H1 (cell line): ENCODE results near the gene IGSF1. TPM values are rescaled to one million over a fixed set of nuclear protein-coding genes. Genes with fewer than 3 reads are reported as not detected.

Experiments used
- CTCF ChIA-PET: fragments of 300-600 bp; sonication (Branson Sonifier 250); formaldehyde crosslinking; loops from one replicate; lab custom pipeline; 2021; ENCODE audit not compliant: partially characterized antibody; lab: Charles Lee
- POLR2A ChIA-PET: fragments of 300-600 bp; sonication (Branson Sonifier 250); formaldehyde crosslinking; loops from one replicate; lab custom pipeline; 2021; ENCODE audit warnings: inconsistent platforms; ENCODE audit not compliant: partially characterized antibody; lab: Charles Lee
- DNase-seq, 2 experiments: peaks; one replicate each; pipeline versions ENCODE4 v3.0.0 to v3.0.0-alpha.2; 2010 to 2022; ENCODE audit warnings: low spot score in 2 of 2, low read depth in 1 of 2, mixed read lengths in 1 of 2
- FAIRE-seq: peaks from 2 replicates; lab custom pipeline; 2011; peaks lifted over from hg19 to GRCh38; lab: Jason Lieb, UNC
- H2AFZ ChIP-seq: 2 replicates; pipeline ENCODE4 v1.8.1; 2012; ENCODE audit warnings: low read length, inconsistent platforms
- H2AK5ac ChIP-seq: 2 replicates; pipeline ENCODE4 v1.6.1; 2013; ENCODE audit warnings: low read depth, low read length
- H2BK120ac ChIP-seq: replicated peaks from 2 replicates; pipeline ENCODE3; 2013; ENCODE audit warnings: low read depth, low read length, inconsistent platforms
- H2BK12ac ChIP-seq: 2 replicates; pipeline ENCODE4 v1.6.1; 2013; ENCODE audit warnings: low read depth, low read length
- H2BK15ac ChIP-seq: 2 replicates; pipeline ENCODE4 v1.6.1; 2013; ENCODE audit warnings: low read length
- H2BK20ac ChIP-seq: 2 replicates; pipeline ENCODE4 v1.6.1; 2013; ENCODE audit warnings: low read length
- H2BK5ac ChIP-seq: 2 replicates; pipeline ENCODE4 v1.6.1; 2013; ENCODE audit warnings: low read depth, low read length
- H3K14ac ChIP-seq: 2 replicates; pipeline ENCODE4 v1.6.1; 2013; ENCODE audit warnings: inconsistent platforms; ENCODE audit not compliant: insufficient read length
- H3K18ac ChIP-seq: 2 replicates; pipeline ENCODE4 v1.6.1; 2013; ENCODE audit warnings: low read length; ENCODE audit errors: extremely low read depth
- H3K23ac ChIP-seq: 2 replicates; pipeline ENCODE4 v1.6.1; 2013; ENCODE audit warnings: inconsistent platforms; ENCODE audit not compliant: insufficient read length
- H3K23me2 ChIP-seq: 2 replicates; pipeline ENCODE4 v1.6.1; 2013; ENCODE audit warnings: low read depth, low read length
- H3K27ac ChIP-seq: 2 replicates; pipeline ENCODE4 v1.6.1; 2011; ENCODE audit warnings: low read depth, low read length, inconsistent platforms
- H3K27me3 ChIP-seq, 4 experiments: replicated peaks in 1 of 4; 1 replicate in 1 of 4; 2 replicates in 3 of 4; pipeline versions ENCODE4 v1.6.1 to v1.8.1; 2011 to 2013; ENCODE audit warnings: low read length in 3 of 4, mild to moderate bottlenecking in 3 of 4, inconsistent platforms in 2 of 4, mixed read lengths in 2 of 4, moderate library complexity in 1 of 4; ENCODE audit not compliant: control insufficient read depth in 3 of 4, insufficient read depth in 3 of 4; ENCODE audit errors: extremely low read depth in 1 of 4
- H3K36me3 ChIP-seq, 4 experiments: 2 replicates each; pipeline versions ENCODE4 v1.6.1 to v1.8.1; 2011 to 2013; ENCODE audit warnings: mild to moderate bottlenecking in 4 of 4, low read length in 3 of 4, moderate library complexity in 2 of 4, control low read depth in 1 of 4, inconsistent platforms in 1 of 4; ENCODE audit not compliant: insufficient read depth in 4 of 4, control insufficient read depth in 2 of 4
- H3K4ac ChIP-seq: replicated peaks from 2 replicates; pipeline ENCODE3; 2013; ENCODE audit warnings: low read length, low read depth, mixed read lengths, inconsistent platforms; ENCODE audit not compliant: insufficient read length
- H3K4me1 ChIP-seq, 4 experiments: replicated peaks in 1 of 4; 1 replicate in 1 of 4; 2 replicates in 3 of 4; pipeline versions ENCODE4 v1.6.1 to v1.8.1; 2011 to 2013; ENCODE audit warnings: low read length in 3 of 4, inconsistent platforms in 2 of 4, mixed read lengths in 1 of 4; ENCODE audit not compliant: insufficient read depth in 4 of 4, control insufficient read depth in 3 of 4
- H3K4me2 ChIP-seq, 2 experiments: 2 replicates each; pipeline versions ENCODE4 v1.6.1 to v1.8.1; 2011 to 2013; ENCODE audit warnings: low read depth in 2 of 2, low read length in 2 of 2, control low read depth in 1 of 2, inconsistent platforms in 1 of 2, mild to moderate bottlenecking in 1 of 2; ENCODE audit not compliant: insufficient read depth in 1 of 2
- H3K4me3 ChIP-seq, 4 experiments: fragments of 200-600, 300-600 bp in 1 of 4; sonication (generic), shearing (Covaris generic), sonication (Bioruptor Twin) in 1 of 4; 2 replicates each; pipeline versions ENCODE4 v1.5.1 to v1.8.1; 2011 to 2016; ENCODE audit warnings: low read length in 4 of 4, low read depth in 3 of 4, control low read depth in 2 of 4, inconsistent platforms in 2 of 4, mild to moderate bottlenecking in 2 of 4, mixed read lengths in 1 of 4, moderate library complexity in 1 of 4; ENCODE audit not compliant: insufficient read depth in 2 of 4; ENCODE audit errors: extremely low read depth in 1 of 4
- H3K56ac ChIP-seq: replicated peaks from 2 replicates; pipeline ENCODE3; 2013; ENCODE audit warnings: low read depth, mild to moderate bottlenecking, mixed read lengths, low read length, inconsistent platforms; ENCODE audit not compliant: insufficient read length
- H3K79me1 ChIP-seq: 2 replicates; pipeline ENCODE4 v1.6.1; 2013; ENCODE audit warnings: low read depth, low read length, control low read depth
- H3K79me2 ChIP-seq, 2 experiments: 2 replicates each; pipeline versions ENCODE4 v1.6.1 to v1.8.1; 2012 to 2013; ENCODE audit warnings: low read length in 2 of 2, mild to moderate bottlenecking in 2 of 2, inconsistent platforms in 1 of 2; ENCODE audit not compliant: insufficient read depth in 2 of 2, control insufficient read depth in 1 of 2
- H3K9ac ChIP-seq, 4 experiments: replicated peaks in 1 of 4; 1 replicate in 1 of 4; 2 replicates in 3 of 4; pipeline versions ENCODE4 v1.6.1 to v1.8.1; 2011 to 2013; ENCODE audit warnings: low read depth in 3 of 4, low read length in 3 of 4, control low read depth in 2 of 4, mild to moderate bottlenecking in 2 of 4, moderate library complexity in 2 of 4, inconsistent platforms in 1 of 4; ENCODE audit errors: extremely low read depth in 1 of 4
- H3K9me3 ChIP-seq, 2 experiments: 2 replicates each; pipeline versions ENCODE4 v1.6.1 to v1.8.1; 2012 to 2013; ENCODE audit warnings: mild to moderate bottlenecking in 2 of 2, moderate library complexity in 2 of 2, control low read depth in 1 of 2, inconsistent platforms in 1 of 2, low read depth in 1 of 2, low read length in 1 of 2, mixed read lengths in 1 of 2; ENCODE audit not compliant: insufficient read depth in 2 of 2
- H4K20me1 ChIP-seq, 2 experiments: replicated peaks in 1 of 2; 2 replicates each; pipeline versions ENCODE3 to v1.8.1; 2011 to 2013; ENCODE audit warnings: inconsistent platforms in 2 of 2, low read length in 2 of 2, mild to moderate bottlenecking in 1 of 2; ENCODE audit not compliant: insufficient read depth in 2 of 2, control insufficient read depth in 1 of 2
- H4K5ac ChIP-seq: 2 replicates; pipeline ENCODE4 v1.6.1; 2013; ENCODE audit warnings: low read length, low read depth, mixed read lengths, inconsistent platforms; ENCODE audit not compliant: insufficient read length
- H4K8ac ChIP-seq: 2 replicates; pipeline ENCODE4 v1.8.0; 2013; ENCODE audit warnings: mild to moderate bottlenecking, moderate library complexity, low read length, inconsistent platforms; ENCODE audit not compliant: insufficient read depth; ENCODE audit errors: extremely low read depth
- H4K91ac ChIP-seq: replicated peaks from 2 replicates; pipeline ENCODE3; 2013; ENCODE audit warnings: low read length, mixed read lengths, inconsistent platforms; ENCODE audit not compliant: insufficient read length
- ATF3 ChIP-seq: IDR thresholded peaks from 2 replicates; pipeline ENCODE4 v1.6.1; 2011; ENCODE audit warnings: low read depth, mild to moderate bottlenecking, low read length; ENCODE audit not compliant: insufficient read depth
- CEBPB ChIP-seq: IDR thresholded peaks from 2 replicates; pipeline ENCODE4 v1.6.1; 2012; ENCODE audit warnings: low read depth, low read length
- KDM1A ChIP-seq: fragments of 200-600, 300-600 bp; sonication (generic); IDR thresholded peaks from 2 replicates; pipeline ENCODE4 v1.7.1; 2016; ENCODE audit warnings: mild to moderate bottlenecking, low read length, borderline replicate concordance
- PHF8 ChIP-seq: fragments of 200-600 bp; sonication (generic); conservative IDR thresholded peaks from 2 replicates; pipeline ENCODE4 v1.7.1; 2012; ENCODE audit warnings: low read depth, mild to moderate bottlenecking, inconsistent platforms, low read length, moderate library complexity
- SP1 ChIP-seq: IDR thresholded peaks from 2 replicates; pipeline ENCODE4 v1.6.1; 2011; ENCODE audit warnings: low read depth, low read length
- SP4 ChIP-seq: IDR thresholded peaks from 2 replicates; pipeline ENCODE4 v1.6.1; 2012; ENCODE audit warnings: low read length, inconsistent platforms
- SRF ChIP-seq: IDR thresholded peaks from 2 replicates; pipeline ENCODE4 v1.6.1; 2011; ENCODE audit warnings: mild to moderate bottlenecking, low read depth, low read length, moderate library complexity
- TCF12 ChIP-seq: IDR thresholded peaks from 2 replicates; pipeline ENCODE4 v1.6.1; 2011; ENCODE audit warnings: low read depth, mild to moderate bottlenecking, low read length
- TEAD4 ChIP-seq: IDR thresholded peaks from 2 replicates; pipeline ENCODE4 v1.6.1; 2012; ENCODE audit warnings: low read depth, low read length, inconsistent platforms, mixed read lengths
- USF2 ChIP-seq: IDR thresholded peaks from 2 replicates; pipeline ENCODE4 v1.6.1; 2011; ENCODE audit warnings: low read length, improper control_type of control experiment
- ZNF274 ChIP-seq: IDR thresholded peaks from 2 replicates; pipeline ENCODE4 v1.7.0; 2012; ENCODE audit warnings: low read length, borderline replicate concordance; ENCODE audit errors: extremely low read depth
- WGBS, 2 experiments: shearing (Covaris generic) in 1 of 2; methylation state at CpG; one replicate each; pipeline versions ENCODE4 v1.1.6 to v1.1.7; 2013 to 2015; ENCODE audit warnings: low lambda C conversion rate in 2 of 2, mixed read lengths in 2 of 2, inconsistent platforms in 1 of 2, low coverage in 1 of 2, missing lambda C conversion rate in 1 of 2; ENCODE audit not compliant: insufficient replicate concordance in 2 of 2, insufficient coverage in 1 of 2, insufficient read length in 1 of 2; ENCODE audit errors: extremely low coverage in 1 of 2, missing lambda C conversion rate in 1 of 2; 5-methylcytosine and 5-hydroxymethylcytosine counted together
- polyA plus RNA-seq, 7 experiments: library from polyadenylated mRNA; depleted of rRNA in 3 of 7; stranded (reverse) in 5 of 7; unstranded in 2 of 7; fragments of >200 nt in 5 of 7; fragments of 200-250 nt in 2 of 7; gene quantifications; 1 replicate in 5 of 7; 2 replicates in 1 of 7; 4 replicates in 1 of 7; pipeline versions ENCODE4 v1.2.1 to v1.2.3, GENCODE V29; 2011 to 2013; ENCODE audit warnings: missing spikeins in 2 of 7, mixed read lengths in 2 of 7
- total RNA-seq: library from RNA; stranded (reverse); fragmentation: NEBNext Ultra II Directional; extraction: Animal tissue kit (Norgen Biotek cat#: 25700); gene quantifications from 2 replicates; pipeline ENCODE4 v1.2.1, GENCODE V29; 2021

Gene IGSF1
- total and polyA plus RNA-seq, 2 of the 8 experiments (the other 6 are each of a cell fraction or from before 2014, with no cell fraction given), result 23.1 to 39.9 TPM

- no peak overlapping the region for H4K5ac ChIP-seq
- no peak overlapping the region for H3K9ac ChIP-seq
- WGBS, 2 experiments, result 86% methylated on average over 1 of the region's 1 CpG; no CpG with 5 or more reads in 1 of the 2 experiments
- no peaks in the 10 kb centered on the region for H3K4me1 ChIP-seq
- no peaks in the 10 kb centered on the region for H3K79me1 ChIP-seq
- no peaks in the 10 kb centered on the region for H3K27me3 ChIP-seq
- H2BK120ac ChIP-seq, result no peak overlapping the region
- no peak for DNase-seq
- H2BK12ac ChIP-seq, result no peak overlapping the region
- H2AFZ ChIP-seq, result no peak overlapping the region
- H3K14ac ChIP-seq, result no peak overlapping the region
- H3K4me3 ChIP-seq, result no peak overlapping the region
- POLR2A ChIA-PET, result no interaction called here
- H4K20me1 ChIP-seq, result no peaks in the 10 kb centered on the region
- H2BK5ac ChIP-seq, result no peak overlapping the region
- H3K23me2 ChIP-seq, result no peaks in the 10 kb centered on the region; the same call in 1 of the 2 replicates
- no peak for FAIRE-seq
- no peaks in the 10 kb centered on the region for H3K79me2 ChIP-seq
- H3K36me3 ChIP-seq, result no peaks in the 10 kb centered on the region
- H3K27ac ChIP-seq, result no peak overlapping the region
- H3K23ac ChIP-seq, result no peak overlapping the region
- H2AK5ac ChIP-seq, result no peak overlapping the region
- H3K4ac ChIP-seq, result no peak overlapping the region
- H3K18ac ChIP-seq, result no peak overlapping the region
- H3K4me2 ChIP-seq, result no peak overlapping the region
- no peak overlapping the region for H2BK15ac ChIP-seq
- no peaks in the 10 kb centered on the region for H3K9me3 ChIP-seq
- no peak overlapping the region for H3K56ac ChIP-seq
- no peak overlapping the region for H2BK20ac ChIP-seq
- H4K91ac ChIP-seq, result no peak overlapping the region
- CTCF ChIA-PET, result interaction anchor here (0.6 to 0.7 kb wide), 2 partner anchors 15 to 40 kb away, joined by 3 to 4 read pairs; no protein-coding TSS in a partner anchor
- no peak overlapping the region for H4K8ac ChIP-seq
- TF ChIP-seq TCF12 (no peak), ZNF274 (no peak), SP4 (no peak), KDM1A (no peak), SRF (no peak), SP1 (no peak), TEAD4 (no peak), ATF3 (no peak), USF2 (no peak), CEBPB (no peak), PHF8 (no peak)
Measured at GRCh38 chrX:131316260-131316659, 27.2 kb upstream of the IGSF1 start.
